ENCODE measurements around the gene MT1H.
"Not testable (repeated sequence)": the region's sequence is repeated elsewhere in the genome, so short reads cannot be mapped to it uniquely, and the experiment has no call there.

- not testable (repeated sequence) for TF ChIP-seq CTCF, POLR2A, POLR2AphosphoS5 (IDR thresholded peaks at IDR 0.05)
These were observed 5.0 kb downstream of the MT1H start for GRCh38 chr16:56674570-56674969.

Data from breast epithelium (tissue), 3 donors.